Mesothelial cell of epicardium (in vitro differentiated cells): ENCODE measurements around the gene IGF2R. TPM values are rescaled to one million over a fixed set of nuclear protein-coding genes. Genes with fewer than 3 reads are reported as not detected.

ENCODE experiments used
- DNase-seq, 2 experiments: peaks; one replicate each; pipeline ENCODE4 v3.0.0; 2021; ENCODE audit warnings: low spot score in 2 of 2; ENCODE audit not compliant: unreplicated experiment in 2 of 2
- H3K27ac Mint-ChIP-seq: 2 replicates; pipeline ENCODE4 v1.8.0; 2021; ENCODE audit warnings: mixed read lengths
- H3K27me3 Mint-ChIP-seq: 2 replicates; pipeline ENCODE4 v1.8.0; 2021; ENCODE audit warnings: low read depth, mixed read lengths
- H3K36me3 Mint-ChIP-seq: 2 replicates; pipeline ENCODE4 v1.8.0; 2021; ENCODE audit warnings: mixed read lengths
- H3K4me1 Mint-ChIP-seq: 2 replicates; pipeline ENCODE4 v1.8.0; 2021; ENCODE audit warnings: mixed read lengths
- H3K4me3 Mint-ChIP-seq: 2 replicates; pipeline ENCODE4 v1.8.0; 2021; ENCODE audit warnings: mild to moderate bottlenecking, moderate library complexity, mixed read lengths
- H3K9me3 Mint-ChIP-seq: 2 replicates; pipeline ENCODE4 v1.8.0; 2021; ENCODE audit warnings: mixed read lengths
- total RNA-seq: library from RNA; stranded (reverse); gene quantifications from 3 replicates; pipeline ENCODE4 v1.2.1, GENCODE V29; 2021
- TF ChIP-seq, protein P1 (sequence below): fragments of 200-600 bp; sonication (generic); IDR thresholded peaks from one replicate; pipeline ENCODE4 v1.5.0; 2021; ENCODE audit warnings: antibody characterized with exemption; ENCODE audit not compliant: unreplicated experiment

Gene IGF2R
- total RNA-seq, 1 donor from 2014 or later = 112 TPM

DNA sequence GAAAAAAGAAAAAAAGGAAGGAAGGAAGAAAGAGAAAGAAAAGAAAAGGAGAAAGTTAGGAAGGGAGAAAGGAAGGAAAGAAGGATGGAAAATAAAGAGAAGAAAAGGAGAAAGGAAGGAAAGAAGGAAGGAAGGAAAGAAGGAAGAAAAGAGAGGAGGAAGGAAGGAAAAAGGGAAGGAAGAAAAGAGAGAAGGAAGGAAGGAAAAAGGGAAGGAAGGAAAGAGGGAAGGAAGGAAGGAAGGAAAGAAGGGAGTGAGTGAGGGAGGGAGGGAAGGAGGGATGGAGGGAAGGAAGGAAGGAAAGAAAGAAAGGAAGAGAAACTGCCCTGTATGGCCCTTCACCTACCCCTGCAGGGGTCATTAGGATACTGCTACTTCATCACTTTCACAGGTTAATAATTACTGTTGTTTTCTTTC, 12.9 kb upstream of the IGF2R start:
- H3K27ac Mint-ChIP-seq = no peak overlapping the region
- DNase-seq = no peak
- H3K9me3 Mint-ChIP-seq = no peaks in the 10 kb centered on the region
- peaks cover under 1% of the 10 kb centered on the region for H3K27me3 Mint-ChIP-seq
- no peaks in the 10 kb centered on the region for H3K36me3 Mint-ChIP-seq
- H3K4me1 Mint-ChIP-seq = peaks cover 21% of the 10 kb centered on the region
- TF ChIP-seq, protein P1, sequence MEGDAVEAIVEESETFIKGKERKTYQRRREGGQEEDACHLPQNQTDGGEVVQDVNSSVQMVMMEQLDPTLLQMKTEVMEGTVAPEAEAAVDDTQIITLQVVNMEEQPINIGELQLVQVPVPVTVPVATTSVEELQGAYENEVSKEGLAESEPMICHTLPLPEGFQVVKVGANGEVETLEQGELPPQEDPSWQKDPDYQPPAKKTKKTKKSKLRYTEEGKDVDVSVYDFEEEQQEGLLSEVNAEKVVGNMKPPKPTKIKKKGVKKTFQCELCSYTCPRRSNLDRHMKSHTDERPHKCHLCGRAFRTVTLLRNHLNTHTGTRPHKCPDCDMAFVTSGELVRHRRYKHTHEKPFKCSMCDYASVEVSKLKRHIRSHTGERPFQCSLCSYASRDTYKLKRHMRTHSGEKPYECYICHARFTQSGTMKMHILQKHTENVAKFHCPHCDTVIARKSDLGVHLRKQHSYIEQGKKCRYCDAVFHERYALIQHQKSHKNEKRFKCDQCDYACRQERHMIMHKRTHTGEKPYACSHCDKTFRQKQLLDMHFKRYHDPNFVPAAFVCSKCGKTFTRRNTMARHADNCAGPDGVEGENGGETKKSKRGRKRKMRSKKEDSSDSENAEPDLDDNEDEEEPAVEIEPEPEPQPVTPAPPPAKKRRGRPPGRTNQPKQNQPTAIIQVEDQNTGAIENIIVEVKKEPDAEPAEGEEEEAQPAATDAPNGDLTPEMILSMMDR = no peak
- H3K4me3 Mint-ChIP-seq = no peak overlapping the region

DNA sequence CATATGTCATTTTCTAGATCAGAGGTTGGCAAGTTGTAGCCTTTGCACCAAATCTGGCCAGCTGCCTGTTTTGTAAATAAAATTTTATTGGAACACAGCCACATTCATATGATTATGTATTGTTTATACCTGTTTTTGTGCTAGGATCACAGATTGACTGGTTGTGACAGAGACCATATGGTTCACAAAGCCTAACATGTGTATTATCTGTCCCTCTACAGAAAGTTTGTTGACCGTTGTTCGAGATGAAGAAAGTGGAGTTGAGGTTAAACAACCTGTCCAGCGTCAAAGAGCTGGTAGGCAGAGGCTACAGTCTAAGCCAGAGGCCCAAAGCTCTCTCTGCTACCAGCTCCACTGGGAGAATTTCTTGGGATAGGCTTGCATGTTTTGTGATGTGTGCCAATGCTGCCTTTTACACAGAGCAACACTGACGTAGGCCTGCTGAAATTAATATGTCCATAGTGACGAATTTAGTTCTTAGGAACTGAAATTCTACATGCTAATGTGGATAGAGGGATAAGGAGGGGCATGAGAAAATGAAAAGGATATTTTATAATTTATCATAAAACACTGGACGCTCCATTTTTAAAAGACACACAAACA, 11.7 kb upstream of the IGF2R start:
- TF ChIP-seq, protein P1 = no peak
- H3K4me1 Mint-ChIP-seq = peaks cover 20% of the 10 kb centered on the region
- DNase-seq = no peak
- H3K36me3 Mint-ChIP-seq = no peaks in the 10 kb centered on the region
- H3K4me3 Mint-ChIP-seq = no peak overlapping the region
- no peaks in the 10 kb centered on the region for H3K9me3 Mint-ChIP-seq
- no peak overlapping the region for H3K27ac Mint-ChIP-seq
- H3K27me3 Mint-ChIP-seq = peaks cover 10% of the 10 kb centered on the region

DNA sequence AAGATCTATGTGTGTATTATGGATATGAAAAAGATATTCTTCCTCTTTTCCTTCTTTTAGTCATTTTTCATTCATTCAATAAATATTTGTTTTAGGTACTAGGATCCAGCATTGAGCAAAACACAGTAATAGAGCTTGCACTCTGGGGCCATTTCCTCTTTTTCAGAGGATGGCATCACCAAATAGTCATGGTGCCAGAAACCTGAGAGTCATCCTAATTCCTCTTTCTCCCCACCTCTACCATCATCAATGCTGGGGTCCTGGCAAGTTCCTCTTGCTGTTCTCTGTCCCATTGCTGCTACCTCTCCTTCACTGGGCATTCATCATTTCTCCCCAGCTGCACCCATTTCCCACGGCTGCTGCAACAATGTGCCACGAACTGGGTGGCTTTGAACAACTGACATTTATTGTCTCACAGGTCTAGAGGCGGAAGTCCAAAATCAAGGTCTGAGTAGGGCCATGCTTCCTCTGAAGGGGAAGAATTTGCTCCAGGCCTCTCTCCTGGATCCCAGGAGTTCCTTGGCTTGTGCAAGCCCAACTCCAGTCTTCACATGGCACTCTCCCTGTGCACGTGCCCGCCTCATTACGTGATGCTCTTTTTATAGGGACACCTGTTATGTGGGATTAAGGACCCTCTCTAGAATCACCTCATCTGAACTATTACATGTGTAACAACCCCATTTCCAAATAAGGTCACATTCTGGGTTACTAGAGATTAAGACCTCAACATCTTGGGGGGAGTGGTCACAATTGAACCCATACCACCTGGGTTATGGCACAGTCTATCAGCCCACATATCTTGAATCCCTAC, 9.5 kb upstream of the IGF2R start:
- H3K36me3 Mint-ChIP-seq = no peaks in the 10 kb centered on the region
- no peak overlapping the region for H3K27ac Mint-ChIP-seq
- no peak for DNase-seq
- no peaks in the 10 kb centered on the region for H3K9me3 Mint-ChIP-seq
- H3K4me1 Mint-ChIP-seq = peaks cover 6% of the 10 kb centered on the region
- no peak overlapping the region for H3K4me3 Mint-ChIP-seq
- H3K27me3 Mint-ChIP-seq = peaks cover 32% of the 10 kb centered on the region
- TF ChIP-seq, protein P1 = no peak

DNA sequence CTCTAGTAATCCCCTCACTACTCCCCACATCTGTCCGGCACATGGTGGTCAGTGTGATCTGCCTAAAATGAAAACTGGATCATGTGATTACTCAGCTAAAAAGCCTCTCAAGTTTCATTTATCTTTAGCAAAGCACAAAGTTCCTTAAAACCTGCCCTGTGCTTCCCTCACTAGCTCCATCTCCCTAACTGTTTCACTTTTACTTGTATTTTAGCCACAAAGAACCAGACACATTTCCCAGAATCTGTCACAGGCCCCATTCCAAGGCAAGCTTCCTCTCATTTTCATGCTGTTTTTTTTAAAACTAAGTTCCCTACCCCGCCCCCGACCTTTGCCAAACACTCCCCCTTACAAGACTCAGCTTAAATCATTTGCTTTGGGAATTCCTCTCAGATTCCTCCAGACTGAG, 8.9 kb upstream of the IGF2R start:
- Mint-ChIP-seq H3K4me3 (no peak overlapping the region), H3K27ac (peak overlapping the region; percentile 68), H3K4me1 (peaks cover 6% of the 10 kb centered on the region), H3K36me3 (no peaks in the 10 kb centered on the region), H3K27me3 (peaks cover 38% of the 10 kb centered on the region), H3K9me3 (no peaks in the 10 kb centered on the region)
- TF ChIP-seq, protein P1 = no peak
- no peak for DNase-seq

DNA sequence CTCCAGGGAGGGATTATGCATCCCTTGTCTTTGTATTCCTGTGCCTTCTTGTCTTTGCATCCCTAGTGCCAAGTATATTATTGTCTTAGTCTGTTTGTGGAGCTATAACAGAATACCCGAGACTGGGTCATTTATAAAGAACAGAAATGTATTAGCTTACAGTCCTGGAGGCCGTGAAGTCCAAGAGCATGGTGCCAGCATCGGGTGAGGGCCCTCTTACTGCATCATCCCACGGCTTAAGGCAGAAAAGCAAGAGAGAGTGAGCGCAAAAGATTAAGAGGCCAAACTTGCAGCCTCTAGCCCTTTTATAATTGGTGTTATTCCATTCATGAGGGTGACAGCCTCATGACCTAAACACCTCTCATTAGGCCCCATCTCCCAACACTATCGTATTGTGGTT, 8.4 kb upstream of the IGF2R start:
- Mint-ChIP-seq H3K9me3 (no peaks in the 10 kb centered on the region), H3K4me1 (peaks cover 6% of the 10 kb centered on the region), H3K4me3 (no peak overlapping the region), H3K27me3 (peaks cover 43% of the 10 kb centered on the region), H3K27ac (no peak overlapping the region), H3K36me3 (no peaks in the 10 kb centered on the region)
- TF ChIP-seq, protein P1 = no peak
- DNase-seq = no peak
